ENCODE data around the gene AKR1C2.
"Not testable (repeated sequence)": the region's sequence is repeated elsewhere in the genome, so short reads cannot be mapped to it uniquely, and the experiment has no call there.

AKR1C2 gene

DNA sequence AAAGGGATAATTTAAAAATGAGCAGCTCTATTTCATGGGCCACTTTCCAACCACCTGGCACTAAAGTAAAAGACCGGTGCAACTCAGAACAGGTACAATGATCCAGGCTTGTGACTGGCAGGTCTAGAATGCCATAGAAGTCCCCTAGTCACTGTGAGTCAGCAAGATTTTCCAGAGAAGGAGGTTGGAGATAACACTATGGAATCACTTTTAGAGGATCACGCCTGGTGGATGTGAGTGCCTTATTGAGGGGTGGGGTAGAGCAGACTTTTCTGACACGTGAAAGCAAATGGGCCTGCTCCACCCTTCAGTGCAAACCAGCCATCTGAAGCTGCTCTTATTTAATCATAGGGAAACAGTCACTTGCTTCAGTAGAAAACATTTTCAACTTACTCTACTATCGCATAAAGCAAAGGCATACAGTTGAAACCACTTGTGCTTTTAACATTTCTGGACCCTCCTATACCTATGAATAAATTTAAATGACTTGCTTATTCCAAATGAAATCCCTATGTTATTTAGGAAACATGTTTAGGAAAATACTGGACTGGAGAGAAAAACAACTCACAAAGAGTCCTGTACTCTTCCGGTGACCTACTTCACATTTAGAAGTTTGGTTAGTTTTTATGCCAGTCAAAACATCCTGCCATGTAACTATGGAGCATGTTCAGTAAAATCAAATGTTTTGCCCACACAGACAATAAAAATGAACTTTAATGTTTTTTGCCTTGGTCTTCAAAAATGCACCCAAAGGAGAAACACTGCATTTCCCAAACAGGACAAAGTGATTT, 61.9 kb downstream of the AKR1C2 start:
- H3K27me3 Mint-ChIP-seq = peaks cover 33% of the 10 kb centered on the region
- no peaks in the 10 kb centered on the region for H3K4me1 Mint-ChIP-seq
- no peak overlapping the region for H3K27ac Mint-ChIP-seq (ENCODE audit: low read depth)
- H3K36me3 Mint-ChIP-seq (ENCODE audit: insufficient read depth) = peaks cover 2% of the 10 kb centered on the region
- H3K9me3 Mint-ChIP-seq = no peaks in the 10 kb centered on the region
- DNase-seq (ENCODE audit: low spot score in 2 of 2) (no peak), ATAC-seq (replicated peaks; ENCODE audit: extremely low read depth, poor library complexity, severe bottlenecking) (no peak)
- no peak overlapping the region for H3K4me3 Mint-ChIP-seq

GRCh38 chr10:4940909-4941308, 62.7 kb downstream of the AKR1C2 start:
- not testable (repeated sequence) for H3K36me3 Mint-ChIP-seq (ENCODE audit: insufficient read depth); H3K9me3 Mint-ChIP-seq; H3K4me1 Mint-ChIP-seq; ATAC-seq (replicated peaks; ENCODE audit: extremely low read depth, poor library complexity, severe bottlenecking); H3K4me3 Mint-ChIP-seq; DNase-seq (ENCODE audit: low spot score in 2 of 2); H3K27ac Mint-ChIP-seq (ENCODE audit: low read depth)
- peaks cover 39% of the 10 kb centered on the region for H3K27me3 Mint-ChIP-seq

DNA sequence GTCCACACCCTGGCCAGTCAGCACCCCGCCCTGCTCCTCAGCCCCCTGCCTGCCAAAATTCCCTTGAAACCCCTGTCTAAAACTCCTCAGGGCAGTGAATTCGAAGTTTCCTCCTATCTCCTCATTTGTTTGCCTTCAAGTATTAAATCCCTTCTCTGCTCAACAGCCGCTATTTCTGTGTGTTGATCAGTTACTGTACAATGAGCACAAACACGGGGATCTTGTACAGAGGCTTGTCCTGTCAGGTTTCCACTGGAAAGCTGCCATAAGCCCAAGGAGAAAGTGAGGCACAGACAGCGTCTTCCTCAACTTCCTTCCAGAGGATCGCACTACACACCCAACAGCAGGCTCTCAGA, 63.6 kb downstream of the AKR1C2 start:
- ATAC-seq (replicated peaks; ENCODE audit: extremely low read depth, poor library complexity, severe bottlenecking); H3K9me3 Mint-ChIP-seq: not testable (repeated sequence)

DNA sequence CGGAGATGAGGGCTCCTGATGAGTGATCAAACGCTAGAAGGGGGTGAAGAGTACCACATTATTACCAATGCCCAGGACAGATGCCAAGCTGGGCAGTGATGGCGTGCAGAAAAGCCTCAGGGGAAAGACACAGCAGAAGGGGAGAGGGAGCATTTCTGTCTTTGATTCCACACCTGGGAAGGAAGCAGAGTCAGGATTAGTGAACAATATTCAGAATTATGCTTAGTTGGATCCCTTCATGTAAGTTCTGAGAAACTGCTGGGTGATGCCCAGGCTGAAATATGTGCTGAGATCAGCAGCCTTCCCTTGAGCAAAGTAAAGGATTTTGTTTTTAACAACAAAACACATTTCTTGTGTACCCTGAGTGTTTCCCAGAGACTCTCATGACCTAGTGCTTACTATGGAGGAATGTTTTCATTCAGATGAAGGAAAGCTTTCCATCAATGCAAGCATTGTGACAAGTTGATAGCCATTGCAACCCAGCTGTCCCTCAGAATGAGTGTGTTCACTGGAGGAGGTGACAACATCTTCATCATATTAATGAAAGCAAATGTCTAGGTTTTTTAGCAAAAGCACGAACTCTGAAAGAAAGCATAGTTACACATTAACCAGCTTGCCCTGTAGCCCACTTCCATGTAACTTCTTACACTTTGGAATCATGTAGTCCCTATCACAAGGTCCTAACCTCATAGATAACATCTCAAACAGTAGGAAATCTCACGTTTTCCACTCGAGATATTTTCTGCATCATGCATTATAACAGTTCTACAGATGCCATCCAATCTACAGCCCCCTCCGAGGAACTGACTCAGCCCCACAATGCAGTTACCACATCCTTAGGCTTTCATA, 64.2 kb downstream of the AKR1C2 start:
- H3K4me1 Mint-ChIP-seq = no peaks in the 10 kb centered on the region
- peaks cover 47% of the 10 kb centered on the region for H3K27me3 Mint-ChIP-seq
- H3K27ac Mint-ChIP-seq (ENCODE audit: low read depth) = no peak overlapping the region
- H3K4me3 Mint-ChIP-seq = no peak overlapping the region
- peaks cover 2% of the 10 kb centered on the region for H3K36me3 Mint-ChIP-seq (ENCODE audit: insufficient read depth)
- H3K9me3 Mint-ChIP-seq = no peaks in the 10 kb centered on the region
- DNase-seq (ENCODE audit: low spot score in 2 of 2) (no peak), ATAC-seq (replicated peaks; ENCODE audit: extremely low read depth, poor library complexity, severe bottlenecking) (no peak)

More for the DNA sequence above, 63.6 kb downstream of the AKR1C2 start:
- not testable (repeated sequence) for H3K4me1 Mint-ChIP-seq; H3K4me3 Mint-ChIP-seq; H3K27ac Mint-ChIP-seq (ENCODE audit: low read depth); H3K36me3 Mint-ChIP-seq (ENCODE audit: insufficient read depth); DNase-seq (ENCODE audit: low spot score in 2 of 2)
- H3K27me3 Mint-ChIP-seq = peaks cover 47% of the 10 kb centered on the region

All from central memory CD8-positive, alpha-beta T cell (primary cell).